ENCODE results near the gene RASD2. TPM values are rescaled to one million over a fixed set of nuclear protein-coding genes. Genes with fewer than 3 reads are reported as not detected.

The RASD2 gene
- total and polyA plus RNA-seq, 2 experiments from 2014 or later = 1.2 to 3.6 TPM

GRCh38 chr22:35491908-35492380 lies 48.7 kb upstream of the RASD2 start (continued):
- TF ChIP-seq ZNF462 (CRISPR knock-in tag; IDR thresholded peaks at IDR 0.05) (no peak), EZH2 (IDR thresholded peaks at IDR 0.05; ENCODE audit: low read depth, unreplicated experiment) (no peak), CTCF (conservative IDR thresholded peaks at IDR 0.05; ENCODE audit: low read depth in 2 of 2) (no peak), EZH2phosphoT487 (IDR thresholded peaks at IDR 0.05; ENCODE audit: unreplicated experiment) (no peak)

GRCh38 chr22:35493074-35493473 lies 47.6 kb upstream of the RASD2 start:
- H3K4me3 Mint-ChIP-seq = no peak overlapping the region
- H2AFZ ChIP-seq = no peak overlapping the region
- H3K27me3 Mint-ChIP-seq (ENCODE audit: insufficient read depth, low read depth, poor library complexity) = peaks cover 16% of the 10 kb centered on the region
- TF ChIP-seq POLR2AphosphoS5 (IDR thresholded peaks at IDR 0.05; ENCODE audit: low read depth) (no peak), ETS1 (IDR thresholded peaks at IDR 0.05) (no peak), CREB1 (CRISPR knock-in tag; IDR thresholded peaks at IDR 0.05; ENCODE audit: low read depth) (no peak)

More at GRCh38 chr22:35493074-35493473, 47.6 kb upstream of the RASD2 start:
- H4K20me1 ChIP-seq (replicated peaks; ENCODE audit: insufficient read depth) = no peaks in the 10 kb centered on the region
- H3K27ac Mint-ChIP-seq = no peak overlapping the region
- H3K9me3 Mint-ChIP-seq = peaks cover 12% of the 10 kb centered on the region
- H3K4me2 ChIP-seq = no peak overlapping the region
- H3F3A ChIP-seq (replicated peaks; ENCODE audit: low read depth) = no peaks in the 10 kb centered on the region
- no peaks in the 10 kb centered on the region; the same call in 1 of the 2 replicates for H3K9me2 ChIP-seq (ENCODE audit: insufficient read depth)
- no peaks in the 10 kb centered on the region for H3K4me1 ChIP-seq (ENCODE audit: insufficient read depth)
- no peak overlapping the region for H3K4me3 ChIP-seq
- H3K4me1 Mint-ChIP-seq = no peaks in the 10 kb centered on the region
- peaks cover 3% of the 10 kb centered on the region; the same call in 1 of the 3 replicates for H3K36me3 Mint-ChIP-seq (ENCODE audit: low read depth)
- DNase-seq (ENCODE audit: low spot score) (no peak), ATAC-seq (no peak)
- H3K27me3 ChIP-seq (ENCODE audit: insufficient read depth) = no peaks in the 10 kb centered on the region
- no peaks in the 10 kb centered on the region for H3K79me2 ChIP-seq (replicated peaks; ENCODE audit: insufficient read depth)
- H3K27ac ChIP-seq (ENCODE audit: low read depth) = no peak overlapping the region
- H3K36me3 ChIP-seq (ENCODE audit: insufficient read depth) = no peaks in the 10 kb centered on the region

Measured in GM23338 (cell line).